SK-N-MC (cell line): ENCODE data around the gene TAS2R20.

Experiments used
- EZH2 ChIP-seq: fragments of 200-600 bp; sonication (generic); IDR thresholded peaks from one replicate; pipeline ENCODE4 v1.6.1; 2017; ENCODE audit warnings: antibody characterized with exemption
- POLR2AphosphoS5 ChIP-seq: IDR thresholded peaks from 2 replicates; pipeline ENCODE4 v1.6.1; 2012; ENCODE audit warnings: mild to moderate bottlenecking, low read depth, low read length, borderline replicate concordance

- TF ChIP-seq EZH2 (no peak), POLR2AphosphoS5 (no peak)
These were observed 42.1 kb upstream of the TAS2R20 start for GRCh38 chr12:11040162-11040561.
